K562 (cell line): ENCODE measurements around the gene SZT2. TPM values are rescaled to one million over a fixed set of nuclear protein-coding genes. Genes with fewer than 3 reads are reported as not detected.

Experiments
- BRD4 ChIP-seq: fragments of 200-600 bp; sonication (generic); IDR thresholded peaks from 2 replicates; pipeline ENCODE4 v1.6.1; 2017; ENCODE audit warnings: inconsistent platforms
- CCAR2 ChIP-seq: fragments of 200-400 bp; formaldehyde crosslinking; IDR thresholded peaks from 2 replicates; pipeline ENCODE4 v1.6.1; 2017; ENCODE audit warnings: mild to moderate bottlenecking, low read depth, low read length
- CCNT2 ChIP-seq: IDR thresholded peaks from 2 replicates; pipeline ENCODE4 v1.6.1; 2011; ENCODE audit warnings: borderline replicate concordance, low read depth, mild to moderate bottlenecking, moderate library complexity, mixed read lengths, low read length; ENCODE audit not compliant: insufficient read length; ENCODE audit errors: extremely low read depth
- EGR1 ChIP-seq: fragments of 450-650 bp; conservative IDR thresholded peaks from 2 replicates; pipeline ENCODE4 v1.6.1; 2017; ENCODE audit warnings: mild to moderate bottlenecking
- EHMT2 ChIP-seq: fragments of 450-650 bp; IDR thresholded peaks from 2 replicates; pipeline ENCODE4 v1.6.1; 2018; ENCODE audit warnings: antibody characterized with exemption
- ESRRA ChIP-seq: fragments of 450-650 bp; IDR thresholded peaks from 2 replicates; pipeline ENCODE4 v1.6.1; 2014; ENCODE audit warnings: low read depth, mild to moderate bottlenecking, moderate library complexity, borderline replicate concordance
- HDAC2 ChIP-seq: fragments of 450-650 bp; IDR thresholded peaks from 2 replicates; pipeline ENCODE4 v1.6.1; 2016; ENCODE audit warnings: mild to moderate bottlenecking
- HNRNPL ChIP-seq: fragments of 200-400 bp; formaldehyde crosslinking; IDR thresholded peaks from 2 replicates; pipeline ENCODE4 v1.6.1; 2017; ENCODE audit warnings: low read depth, mild to moderate bottlenecking, low read length
- L3MBTL2 ChIP-seq: fragments of 450-650 bp; IDR thresholded peaks from 2 replicates; pipeline ENCODE4 v1.6.1; 2016; ENCODE audit warnings: mild to moderate bottlenecking, moderate library complexity
- LARP7 ChIP-seq: fragments of 450-650 bp; IDR thresholded peaks from 2 replicates; pipeline ENCODE4 v1.6.1; 2016
- LCOR ChIP-seq: sonication (generic); formaldehyde crosslinking; IDR thresholded peaks from 2 replicates; pipeline ENCODE4 v1.8.0; 2022; ENCODE audit warnings: mild to moderate bottlenecking, missing genetic modification reagents
- NR4A1 ChIP-seq, 2 experiments: fragments of 250-450 bp in 1 of 2; fragments of 450-650 bp in 1 of 2; sonication (Bioruptor Pico) in 1 of 2; IDR thresholded peaks; 2 replicates each; pipeline versions ENCODE4 v1.4.0 to v1.6.1; 2016 to 2020; ENCODE audit warnings: mild to moderate bottlenecking in 2 of 2, missing compliant biosample characterization in 1 of 2, missing genetic modification characterization in 1 of 2, moderate library complexity in 1 of 2
- RBM14 ChIP-seq: fragments of 200-400 bp; formaldehyde crosslinking; IDR thresholded peaks from 2 replicates; pipeline ENCODE4 v1.6.1; 2018; ENCODE audit warnings: low read depth, mild to moderate bottlenecking, low read length, moderate library complexity, borderline replicate concordance; ENCODE audit not compliant: insufficient read depth
- SREBF2 ChIP-seq: sonication (generic); formaldehyde crosslinking; IDR thresholded peaks from 2 replicates; pipeline ENCODE4 v1.4.0; 2020; ENCODE audit warnings: mild to moderate bottlenecking, missing genetic modification reagents
- STAT5A ChIP-seq: IDR thresholded peaks from 2 replicates; pipeline ENCODE4 v1.6.1; 2012; ENCODE audit warnings: low read length, inconsistent platforms, borderline replicate concordance
- ZNF133 ChIP-seq: fragments of 250-450 bp; sonication (Bioruptor Pico); IDR thresholded peaks from 2 replicates; pipeline ENCODE4 v1.4.0; 2020; ENCODE audit warnings: mild to moderate bottlenecking
- ZNF143 ChIP-seq: sonication (generic); formaldehyde crosslinking; IDR thresholded peaks from 2 replicates; pipeline ENCODE4 v1.9.0; 2022; ENCODE audit warnings: mild to moderate bottlenecking, missing genetic modification reagents
- ZNF717 ChIP-seq: fragments of 250-450 bp; sonication (Bioruptor Pico); IDR thresholded peaks from 2 replicates; pipeline ENCODE4 v1.5.0; 2021
- polyA plus RNA-seq, 8 experiments: library from polyadenylated mRNA; depleted of rRNA in 4 of 8; stranded (reverse) in 5 of 8; unstranded in 3 of 8; fragments of >200 nt; fragmentation: Nextera tagmentation in 2 of 8; fragmentation: Illumina TruSeq in 1 of 8; extraction: Ambion mirVana in 2 of 8; extraction: Trizol in 1 of 8; gene quantifications; 2 replicates each; pipeline versions ENCODE4 v1.2.1 to v1.2.3, GENCODE V29; 2011 to 2014; ENCODE audit warnings: inconsistent platforms in 1 of 8, missing spikeins in 1 of 8
- total RNA-seq, 7 experiments: library from RNA; depleted of rRNA in 6 of 7; stranded (reverse); fragments of >200 nt in 6 of 7; fragmentation: Illumina TruSeq in 2 of 7; extraction: Trizol in 2 of 7; gene quantifications; 2 replicates each; pipeline versions ENCODE4 v1.2.1 to v1.2.3, GENCODE V29; 2011 to 2021; ENCODE audit warnings: low replicate concordance in 1 of 7
- TF ChIP-seq, protein P1 (sequence below): sonication (generic); formaldehyde crosslinking; IDR thresholded peaks from 2 replicates; pipeline ENCODE4 v1.8.0; 2022; ENCODE audit warnings: missing genetic modification reagents, mild to moderate bottlenecking, borderline replicate concordance
- TF ChIP-seq, protein P2 (sequence below), 2 experiments: fragments of 200-800 bp in 1 of 2; sonication (Bioruptor generic) in 1 of 2; sonication (generic) in 1 of 2; formaldehyde crosslinking in 1 of 2; IDR thresholded peaks in 1 of 2; conservative IDR thresholded peaks in 1 of 2; 2 replicates each; pipeline versions ENCODE4 v1.5.0 to v1.6.1; 2016 to 2020; ENCODE audit warnings: missing compliant biosample characterization in 1 of 2, missing genetic modification characterization in 1 of 2, missing genetic modification reagents in 1 of 2
- TF ChIP-seq, protein P3 (sequence below): fragments of 450-650 bp; IDR thresholded peaks from 2 replicates; pipeline ENCODE4 v1.6.1; 2016; ENCODE audit warnings: antibody characterized with exemption
- TF ChIP-seq, protein P4 (sequence below): fragments of 200-800 bp; sonication (Bioruptor generic); IDR thresholded peaks from 2 replicates; pipeline ENCODE4 v1.6.1; 2017; ENCODE audit warnings: missing genetic modification characterization, missing compliant biosample characterization
- TF ChIP-seq, protein P5 (sequence below): fragments of 450-650 bp; IDR thresholded peaks from 2 replicates; pipeline ENCODE4 v1.6.1; 2016

SZT2 gene
- total and polyA plus RNA-seq, 9 of the 15 experiments (the other 6 are each of a cell fraction or from before 2014, with no cell fraction given) = 0.88 to 31.0 (median 12.8) TPM

DNA sequence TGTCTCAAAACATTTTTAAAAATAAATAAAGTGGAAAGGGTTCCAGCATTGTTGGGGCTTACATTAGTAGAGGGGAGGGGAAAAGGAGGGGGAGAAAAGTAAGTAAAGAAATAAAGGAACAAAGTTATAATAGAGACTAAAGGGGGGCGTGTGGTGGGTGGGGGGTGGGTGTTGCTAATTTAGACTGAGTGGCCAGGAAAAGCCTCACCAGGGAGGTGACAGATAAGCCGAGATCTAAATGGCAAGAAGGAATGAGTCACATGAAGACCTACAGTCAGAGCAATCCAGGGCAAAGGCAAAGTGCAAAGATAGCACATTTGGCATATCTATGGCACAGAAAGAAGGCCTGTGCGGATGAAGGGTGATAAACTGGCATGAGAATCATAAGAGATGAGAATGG is 44.6 kb upstream of the SZT2 start (continued):
- TF ChIP-seq, protein P1, sequence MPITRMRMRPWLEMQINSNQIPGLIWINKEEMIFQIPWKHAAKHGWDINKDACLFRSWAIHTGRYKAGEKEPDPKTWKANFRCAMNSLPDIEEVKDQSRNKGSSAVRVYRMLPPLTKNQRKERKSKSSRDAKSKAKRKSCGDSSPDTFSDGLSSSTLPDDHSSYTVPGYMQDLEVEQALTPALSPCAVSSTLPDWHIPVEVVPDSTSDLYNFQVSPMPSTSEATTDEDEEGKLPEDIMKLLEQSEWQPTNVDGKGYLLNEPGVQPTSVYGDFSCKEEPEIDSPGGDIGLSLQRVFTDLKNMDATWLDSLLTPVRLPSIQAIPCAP (CRISPR knock-in tag) = no peak
- TF ChIP-seq SREBF2 (CRISPR knock-in tag) (no peak), LCOR (CRISPR knock-in tag) (no peak), EGR1 (peak; percentile 98), HNRNPL (no peak), BRD4 (no peak), ESRRA (no peak), CCNT2 (no peak), HDAC2 (peak; percentile 56; the same call in 1 of the 2 replicates), ZNF133 (CRISPR knock-in tag) (no peak), EHMT2 (peak; percentile 32; the same call in 1 of the 2 replicates), CCAR2 (no peak), ZNF717 (CRISPR knock-in tag) (no peak), L3MBTL2 (no peak), NR4A1 (CRISPR knock-in tag; IDR thresholded peaks at IDR 0.05) (no peak), NR4A1 (tag; IDR thresholded peaks at IDR 0.05) (no peak), ZNF143 (CRISPR knock-in tag) (no peak), LARP7 (no peak), STAT5A (peak; percentile 59), RBM14 (no peak)
- TF ChIP-seq, protein P2, sequence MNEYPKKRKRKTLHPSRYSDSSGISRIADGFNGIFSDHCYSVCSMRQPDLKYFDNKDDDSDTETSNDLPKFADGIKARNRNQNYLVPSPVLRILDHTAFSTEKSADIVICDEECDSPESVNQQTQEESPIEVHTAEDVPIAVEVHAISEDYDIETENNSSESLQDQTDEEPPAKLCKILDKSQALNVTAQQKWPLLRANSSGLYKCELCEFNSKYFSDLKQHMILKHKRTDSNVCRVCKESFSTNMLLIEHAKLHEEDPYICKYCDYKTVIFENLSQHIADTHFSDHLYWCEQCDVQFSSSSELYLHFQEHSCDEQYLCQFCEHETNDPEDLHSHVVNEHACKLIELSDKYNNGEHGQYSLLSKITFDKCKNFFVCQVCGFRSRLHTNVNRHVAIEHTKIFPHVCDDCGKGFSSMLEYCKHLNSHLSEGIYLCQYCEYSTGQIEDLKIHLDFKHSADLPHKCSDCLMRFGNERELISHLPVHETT (CRISPR knock-in tag; conservative IDR thresholded peaks at IDR 0.05 in 1 of 2, IDR thresholded peaks at IDR 0.05 in 1 of 2) = no peak
- TF ChIP-seq, protein P3, sequence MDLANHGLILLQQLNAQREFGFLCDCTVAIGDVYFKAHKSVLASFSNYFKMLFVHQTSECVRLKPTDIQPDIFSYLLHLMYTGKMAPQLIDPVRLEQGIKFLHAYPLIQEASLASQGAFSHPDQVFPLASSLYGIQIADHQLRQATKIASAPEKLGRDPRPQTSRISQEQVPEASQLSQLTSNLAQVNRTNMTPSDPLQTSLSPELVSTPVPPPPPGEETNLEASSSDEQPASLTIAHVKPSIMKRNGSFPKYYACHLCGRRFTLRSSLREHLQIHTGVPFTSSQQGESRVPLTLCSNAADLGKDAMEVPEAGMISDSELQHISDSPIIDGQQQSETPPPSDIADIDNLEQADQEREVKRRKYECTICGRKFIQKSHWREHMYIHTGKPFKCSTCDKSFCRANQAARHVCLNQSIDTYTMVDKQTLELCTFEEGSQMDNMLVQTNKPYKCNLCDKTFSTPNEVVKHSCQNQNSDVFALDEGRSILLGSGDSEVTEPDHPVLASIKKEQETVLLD = peak; percentile 54; the same call in 1 of the 2 replicates
- TF ChIP-seq, protein P4, sequence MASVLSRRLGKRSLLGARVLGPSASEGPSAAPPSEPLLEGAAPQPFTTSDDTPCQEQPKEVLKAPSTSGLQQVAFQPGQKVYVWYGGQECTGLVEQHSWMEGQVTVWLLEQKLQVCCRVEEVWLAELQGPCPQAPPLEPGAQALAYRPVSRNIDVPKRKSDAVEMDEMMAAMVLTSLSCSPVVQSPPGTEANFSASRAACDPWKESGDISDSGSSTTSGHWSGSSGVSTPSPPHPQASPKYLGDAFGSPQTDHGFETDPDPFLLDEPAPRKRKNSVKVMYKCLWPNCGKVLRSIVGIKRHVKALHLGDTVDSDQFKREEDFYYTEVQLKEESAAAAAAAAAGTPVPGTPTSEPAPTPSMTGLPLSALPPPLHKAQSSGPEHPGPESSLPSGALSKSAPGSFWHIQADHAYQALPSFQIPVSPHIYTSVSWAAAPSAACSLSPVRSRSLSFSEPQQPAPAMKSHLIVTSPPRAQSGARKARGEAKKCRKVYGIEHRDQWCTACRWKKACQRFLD (CRISPR knock-in tag) = no peak
- TF ChIP-seq, protein P5, sequence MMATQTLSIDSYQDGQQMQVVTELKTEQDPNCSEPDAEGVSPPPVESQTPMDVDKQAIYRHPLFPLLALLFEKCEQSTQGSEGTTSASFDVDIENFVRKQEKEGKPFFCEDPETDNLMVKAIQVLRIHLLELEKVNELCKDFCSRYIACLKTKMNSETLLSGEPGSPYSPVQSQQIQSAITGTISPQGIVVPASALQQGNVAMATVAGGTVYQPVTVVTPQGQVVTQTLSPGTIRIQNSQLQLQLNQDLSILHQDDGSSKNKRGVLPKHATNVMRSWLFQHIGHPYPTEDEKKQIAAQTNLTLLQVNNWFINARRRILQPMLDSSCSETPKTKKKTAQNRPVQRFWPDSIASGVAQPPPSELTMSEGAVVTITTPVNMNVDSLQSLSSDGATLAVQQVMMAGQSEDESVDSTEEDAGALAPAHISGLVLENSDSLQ = peak; percentile 19; the same call in 1 of the 2 replicates
